ENCODE results near the gene HRH1. TPM values are rescaled to one million over a fixed set of nuclear protein-coding genes. Genes with fewer than 3 reads are reported as not detected.

Gene HRH1
- total and polyA plus RNA-seq, 2 donors, result 1.6 to 2.4 TPM

DNA sequence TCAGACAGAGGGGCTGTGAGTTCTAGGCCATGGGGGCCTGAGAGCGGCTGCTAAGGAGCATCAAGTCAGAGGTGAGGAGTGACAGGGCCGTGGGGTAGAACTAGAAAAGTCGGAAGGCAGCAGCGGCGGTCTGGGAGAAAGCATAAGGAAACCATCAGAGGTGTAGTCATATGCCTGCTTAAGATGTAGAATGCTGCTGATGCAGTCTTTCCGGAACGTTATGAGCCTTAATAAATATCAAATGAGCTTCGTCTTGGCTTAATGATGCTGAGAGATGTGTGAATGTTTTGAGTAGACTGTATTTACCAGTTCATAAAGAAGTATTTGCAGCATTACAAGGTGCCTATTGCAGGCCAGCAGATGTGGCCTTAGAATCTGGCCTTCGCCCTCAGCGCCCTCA lies 133.1 kb downstream of the HRH1 start:
- Histone ChIP-seq H3K4me1 (ENCODE audit: control insufficient read depth in 2 of 2, insufficient read depth in 2 of 2, low read length in 2 of 2) (peaks cover 10 to 27% of the 10 kb centered on the region in 2 donors), H3K27ac (ENCODE audit: low read depth in 1 of 2, low read length in 1 of 2) (no peak overlapping the region), H3K9me3 (ENCODE audit: control insufficient read depth in 2 of 2, insufficient read depth in 1 of 2, low read length in 1 of 2) (no peaks in the 10 kb centered on the region), H3K36me3 (ENCODE audit: control insufficient read depth in 2 of 2, insufficient read depth in 2 of 2, low read length in 1 of 2) (peaks cover under 1 to 19% of the 10 kb centered on the region in 2 donors), H3K27me3 (ENCODE audit: control insufficient read depth in 2 of 2, insufficient read depth in 1 of 2, low read length in 1 of 2) (no peaks in the 10 kb centered on the region), H3K4me3 (ENCODE audit: low read length in 2 of 2) (no peak overlapping the region)
- DNase-seq (ENCODE audit: low read depth in 6 of 9, low spot score in 9 of 9), result no peak
- 88% methylated on average over 10 of the region's 10 CpGs for WGBS

GRCh38 chr3:11288021-11288491 lies 133.8 kb downstream of the HRH1 start:
- no peaks in the 10 kb centered on the region for H3K9me3 ChIP-seq (ENCODE audit: control insufficient read depth in 2 of 2, insufficient read depth in 1 of 2, low read length in 1 of 2)
- peaks cover 0 to 13% of the 10 kb centered on the region in 2 donors for H3K36me3 ChIP-seq (ENCODE audit: control insufficient read depth in 2 of 2, insufficient read depth in 2 of 2, low read length in 1 of 2)
- WGBS, result 96% methylated on average over 2 of the region's 2 CpGs
- peak overlapping the region in 1 of 2 donors; percentile 74 for H3K27ac ChIP-seq (ENCODE audit: low read depth in 1 of 2, low read length in 1 of 2)
- no peak overlapping the region for H3K4me3 ChIP-seq (ENCODE audit: low read length in 2 of 2)
- H3K4me1 ChIP-seq (ENCODE audit: control insufficient read depth in 2 of 2, insufficient read depth in 2 of 2, low read length in 2 of 2), result peaks cover 10 to 27% of the 10 kb centered on the region in 2 donors
- DNase-seq (ENCODE audit: low read depth in 6 of 9, low spot score in 9 of 9), result no peak
- H3K27me3 ChIP-seq (ENCODE audit: control insufficient read depth in 2 of 2, insufficient read depth in 1 of 2, low read length in 1 of 2), result no peaks in the 10 kb centered on the region

GRCh38 chr3:11288786-11289637 lies 134.7 kb downstream of the HRH1 start:
- DNase-seq (ENCODE audit: low read depth in 6 of 9, low spot score in 9 of 9), result peak in 1 of 9 donors; percentile 44
- Histone ChIP-seq H3K4me3 (ENCODE audit: low read length in 2 of 2) (no peak overlapping the region), H3K4me1 (ENCODE audit: control insufficient read depth in 2 of 2, insufficient read depth in 2 of 2, low read length in 2 of 2) (peaks cover 10 to 27% of the 10 kb centered on the region in 2 donors)

DNA sequence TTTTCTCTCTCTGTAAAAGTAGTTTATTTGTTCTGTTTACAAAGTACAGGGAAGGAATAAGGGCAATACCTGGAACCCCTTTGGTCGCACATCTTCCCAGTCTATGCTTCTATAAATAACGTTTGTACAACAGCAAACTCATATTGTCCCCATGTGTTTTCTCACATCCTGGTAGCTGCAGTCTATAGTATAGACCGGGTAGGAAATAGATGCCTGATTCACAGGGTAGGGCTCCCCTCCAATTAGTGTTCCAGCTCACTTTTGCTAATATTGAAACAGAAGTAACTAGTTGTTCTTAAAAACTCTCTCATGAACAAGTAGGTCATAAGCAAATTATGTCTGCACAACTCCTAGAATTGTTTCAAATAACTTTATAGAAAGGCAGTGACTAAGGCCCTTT lies 135.6 kb downstream of the HRH1 start:
- no peak overlapping the region for H3K4me3 ChIP-seq (ENCODE audit: low read length in 2 of 2)
- WGBS, result 93% methylated on average over 3 of the region's 3 CpGs
- peaks cover 10 to 27% of the 10 kb centered on the region in 2 donors for H3K4me1 ChIP-seq (ENCODE audit: control insufficient read depth in 2 of 2, insufficient read depth in 2 of 2, low read length in 2 of 2)
- no peaks in the 10 kb centered on the region for H3K9me3 ChIP-seq (ENCODE audit: control insufficient read depth in 2 of 2, insufficient read depth in 1 of 2, low read length in 1 of 2)
- H3K27ac ChIP-seq (ENCODE audit: low read depth in 1 of 2, low read length in 1 of 2), result peak overlapping the region in 1 of 2 donors; percentile 74
- H3K36me3 ChIP-seq (ENCODE audit: control insufficient read depth in 2 of 2, insufficient read depth in 2 of 2, low read length in 1 of 2), result peaks cover 0 to 5% of the 10 kb centered on the region in 2 donors
- H3K27me3 ChIP-seq (ENCODE audit: control insufficient read depth in 2 of 2, insufficient read depth in 1 of 2, low read length in 1 of 2), result no peaks in the 10 kb centered on the region
- DNase-seq (ENCODE audit: low read depth in 6 of 9, low spot score in 9 of 9), result no peak

More at GRCh38 chr3:11288786-11289637, 134.7 kb downstream of the HRH1 start:
- Histone ChIP-seq H3K9me3 (ENCODE audit: control insufficient read depth in 2 of 2, insufficient read depth in 1 of 2, low read length in 1 of 2) (no peaks in the 10 kb centered on the region), H3K27me3 (ENCODE audit: control insufficient read depth in 2 of 2, insufficient read depth in 1 of 2, low read length in 1 of 2) (no peaks in the 10 kb centered on the region), H3K36me3 (ENCODE audit: control insufficient read depth in 2 of 2, insufficient read depth in 2 of 2, low read length in 1 of 2) (peaks cover 0 to 10% of the 10 kb centered on the region in 2 donors), H3K27ac (ENCODE audit: low read depth in 1 of 2, low read length in 1 of 2) (peak overlapping the region in 1 of 2 donors; percentile 74)
- WGBS, result 66% methylated on average over 7 of the region's 7 CpGs

GRCh38 chr3:11290743-11291680 lies 136.7 kb downstream of the HRH1 start:
- peak in 7 of 9 donors; percentile 43 to 82 (median 62) for DNase-seq (ENCODE audit: low read depth in 6 of 9, low spot score in 9 of 9)
- Histone ChIP-seq H3K4me3 (ENCODE audit: low read length in 2 of 2) (no peak overlapping the region), H3K4me1 (ENCODE audit: control insufficient read depth in 2 of 2, insufficient read depth in 2 of 2, low read length in 2 of 2) (peaks cover 10 to 27% of the 10 kb centered on the region in 2 donors), H3K9me3 (ENCODE audit: control insufficient read depth in 2 of 2, insufficient read depth in 1 of 2, low read length in 1 of 2) (no peaks in the 10 kb centered on the region), H3K27ac (ENCODE audit: low read depth in 1 of 2, low read length in 1 of 2) (peak overlapping the region; percentile 60 to 80), H3K27me3 (ENCODE audit: control insufficient read depth in 2 of 2, insufficient read depth in 1 of 2, low read length in 1 of 2) (no peaks in the 10 kb centered on the region), H3K36me3 (ENCODE audit: control insufficient read depth in 2 of 2, insufficient read depth in 2 of 2, low read length in 1 of 2) (peaks cover 0 to 2% of the 10 kb centered on the region in 2 donors)
- 78% methylated on average over 11 of the region's 11 CpGs for WGBS

DNA sequence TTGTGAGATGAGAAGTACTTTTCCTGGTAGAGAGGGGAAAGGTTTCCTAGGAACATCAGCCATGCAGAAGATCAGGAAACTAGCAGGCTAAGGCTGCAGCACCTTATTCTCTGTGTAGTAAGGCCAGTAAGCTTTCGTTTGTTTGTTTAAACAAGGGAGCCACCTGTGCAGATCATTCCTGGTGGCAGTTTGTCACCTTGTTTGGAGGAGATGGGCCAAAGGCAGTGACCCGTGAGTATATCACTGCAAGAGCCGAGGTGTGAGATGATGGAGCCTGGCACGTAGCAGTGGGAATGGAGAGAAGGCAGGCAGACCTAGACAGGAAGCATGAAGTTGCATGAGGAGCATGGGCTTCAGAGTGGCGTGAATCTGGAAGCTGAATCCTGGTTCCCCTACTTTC lies 137.5 kb downstream of the HRH1 start:
- no peaks in the 10 kb centered on the region for H3K9me3 ChIP-seq (ENCODE audit: control insufficient read depth in 2 of 2, insufficient read depth in 1 of 2, low read length in 1 of 2)
- H3K27me3 ChIP-seq (ENCODE audit: control insufficient read depth in 2 of 2, insufficient read depth in 1 of 2, low read length in 1 of 2), result no peaks in the 10 kb centered on the region
- H3K4me3 ChIP-seq (ENCODE audit: low read length in 2 of 2), result no peak overlapping the region
- WGBS, result 91% methylated on average over 5 of the region's 5 CpGs
- peak overlapping the region; percentile 68 to 80 for H3K27ac ChIP-seq (ENCODE audit: low read depth in 1 of 2, low read length in 1 of 2)
- peaks cover 10 to 27% of the 10 kb centered on the region in 2 donors for H3K4me1 ChIP-seq (ENCODE audit: control insufficient read depth in 2 of 2, insufficient read depth in 2 of 2, low read length in 2 of 2)
- peaks cover 0 to 4% of the 10 kb centered on the region in 2 donors for H3K36me3 ChIP-seq (ENCODE audit: control insufficient read depth in 2 of 2, insufficient read depth in 2 of 2, low read length in 1 of 2)
- peak in 1 of 9 donors; percentile 17 for DNase-seq (ENCODE audit: low read depth in 6 of 9, low spot score in 9 of 9)

GRCh38 chr3:11297126-11297525 lies 142.8 kb downstream of the HRH1 start:
- H3K9me3 ChIP-seq (ENCODE audit: control insufficient read depth in 2 of 2, insufficient read depth in 1 of 2, low read length in 1 of 2), result no peaks in the 10 kb centered on the region
- H3K36me3 ChIP-seq (ENCODE audit: control insufficient read depth in 2 of 2, insufficient read depth in 2 of 2, low read length in 1 of 2), result peaks cover 4 to 19% of the 10 kb centered on the region in 2 donors
- DNase-seq (ENCODE audit: low read depth in 6 of 9, low spot score in 9 of 9), result no peak
- H3K27ac ChIP-seq (ENCODE audit: low read depth in 1 of 2, low read length in 1 of 2), result no peak overlapping the region
- H3K27me3 ChIP-seq (ENCODE audit: control insufficient read depth in 2 of 2, insufficient read depth in 1 of 2, low read length in 1 of 2), result no peaks in the 10 kb centered on the region
- no peak overlapping the region for H3K4me3 ChIP-seq (ENCODE audit: low read length in 2 of 2)
- 98% methylated on average over 4 of the region's 4 CpGs for WGBS
- H3K4me1 ChIP-seq (ENCODE audit: control insufficient read depth in 2 of 2, insufficient read depth in 2 of 2, low read length in 2 of 2), result no peaks in the 10 kb centered on the region

- Histone ChIP-seq H3K36me3 (ENCODE audit: control insufficient read depth in 2 of 2, insufficient read depth in 2 of 2, low read length in 1 of 2) (peaks cover 4 to 27% of the 10 kb centered on the region in 2 donors), H3K27ac (ENCODE audit: low read depth in 1 of 2, low read length in 1 of 2) (no peak overlapping the region), H3K9me3 (ENCODE audit: control insufficient read depth in 2 of 2, insufficient read depth in 1 of 2, low read length in 1 of 2) (no peaks in the 10 kb centered on the region), H3K4me3 (ENCODE audit: low read length in 2 of 2) (no peak overlapping the region), H3K27me3 (ENCODE audit: control insufficient read depth in 2 of 2, insufficient read depth in 1 of 2, low read length in 1 of 2) (no peaks in the 10 kb centered on the region), H3K4me1 (ENCODE audit: control insufficient read depth in 2 of 2, insufficient read depth in 2 of 2, low read length in 2 of 2) (peaks cover 1 to 9% of the 10 kb centered on the region in 2 donors)
- DNase-seq (ENCODE audit: low read depth in 6 of 9, low spot score in 9 of 9), result no peak
- WGBS, result 99% methylated on average over 3 of the region's 3 CpGs
These were observed 146.7 kb downstream of the HRH1 start for GRCh38 chr3:11300970-11301369.

Data from thymus (tissue), 11 donors.